ENCODE data around the gene SLC50A1.

GRCh38 chr1:155122308-155122707, 13.3 kb upstream of the SLC50A1 start:
- TF ChIP-seq POLR2A (IDR thresholded peaks at IDR 0.05) = no peak
- TF ChIP-seq CTCF (IDR thresholded peaks at IDR 0.05) = no peak
- TF ChIP-seq POLR2AphosphoS5 (IDR thresholded peaks at IDR 0.05) = no peak
- TF ChIP-seq EP300 (IDR thresholded peaks at IDR 0.05) = no peak
